K562 (cell line): ENCODE results near the gene TAF1D.
"Not testable (repeated sequence)": the region's sequence is repeated elsewhere in the genome, so short reads cannot be mapped to it uniquely, and the experiment has no call there.

Source experiments
- HNRNPLL ChIP-seq: fragments of 200-400 bp; formaldehyde crosslinking; IDR thresholded peaks from 2 replicates; pipeline ENCODE4 v1.6.1; 2017; ENCODE audit warnings: low read length, low read depth, mild to moderate bottlenecking; ENCODE audit not compliant: poor library complexity, severe bottlenecking
- JUN ChIP-seq, 2 experiments: sonication (generic) in 1 of 2; formaldehyde crosslinking in 1 of 2; IDR thresholded peaks; 2 replicates each; pipeline versions ENCODE4 v1.6.1 to v1.8.0; 2012 to 2022; ENCODE audit warnings: borderline replicate concordance in 2 of 2, mild to moderate bottlenecking in 2 of 2, improper control_type of control experiment in 1 of 2, low read depth in 1 of 2, low read length in 1 of 2, missing genetic modification reagents in 1 of 2
- KAT2B ChIP-seq: IDR thresholded peaks from one replicate; pipeline ENCODE4 v1.6.1; 2012; ENCODE audit warnings: low read depth, mild to moderate bottlenecking, control low read depth, inconsistent platforms, low read length, moderate library complexity
- RAD21 ChIP-seq, 2 experiments: fragments of 250-450 bp in 1 of 2; fragments of 450-650 bp in 1 of 2; sonication (Bioruptor Pico) in 1 of 2; formaldehyde crosslinking in 1 of 2; IDR thresholded peaks in 1 of 2; conservative IDR thresholded peaks in 1 of 2; 2 replicates each; pipeline versions ENCODE4 v1.4.0 to v1.8.0; 2020 to 2022; ENCODE audit warnings: mild to moderate bottlenecking in 2 of 2, moderate library complexity in 1 of 2

DNA sequence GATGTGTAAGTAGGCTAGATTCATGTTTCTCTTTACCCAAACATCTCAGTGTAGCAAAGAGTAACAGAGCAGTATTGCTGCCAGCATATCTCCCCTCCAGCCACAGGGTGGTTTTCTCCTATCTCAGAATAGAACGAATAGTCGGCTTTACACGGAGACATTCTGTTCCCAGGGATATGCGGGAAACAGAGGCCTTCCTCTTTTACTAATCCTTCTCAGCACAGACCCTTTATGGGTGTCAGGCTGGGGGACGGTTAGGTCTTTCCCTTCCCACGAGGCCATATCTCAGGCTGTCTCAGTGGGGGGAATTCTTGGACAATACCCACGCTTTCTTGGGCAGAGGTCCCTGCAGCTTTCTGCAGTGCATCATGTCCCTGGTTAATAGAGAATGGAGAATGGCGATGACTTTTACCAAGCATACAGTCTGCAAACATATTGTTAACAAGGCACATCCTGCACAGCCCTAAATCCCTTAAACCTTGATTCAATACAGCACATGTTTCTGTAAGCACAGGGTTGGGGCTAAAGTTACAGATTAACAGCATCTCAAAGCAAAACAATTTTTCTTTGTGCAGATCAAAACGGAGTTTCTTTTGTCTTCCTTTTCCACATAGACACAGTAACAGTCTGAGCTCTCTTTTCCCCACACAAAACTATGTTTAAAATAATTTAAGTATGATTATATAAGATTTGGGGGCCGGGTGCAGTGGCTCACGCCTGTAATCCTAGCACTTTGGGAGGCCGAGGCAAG lies 3.9 kb upstream of the TAF1D start:
- not testable (repeated sequence) for TF ChIP-seq HNRNPLL; KAT2B; JUN (IDR thresholded peaks at IDR 0.05; ENCODE audit: borderline replicate concordance, low read depth, low read length); JUN (CRISPR knock-in tag; IDR thresholded peaks at IDR 0.05; ENCODE audit: borderline replicate concordance); RAD21 (CRISPR knock-in tag; conservative IDR thresholded peaks at IDR 0.05 in 1 of 2, IDR thresholded peaks at IDR 0.05 in 1 of 2)
